GM12865 (cell line): ENCODE results near the gene PTGER3.

Experiments
- DNase-seq: peaks from one replicate; pipeline ENCODE4 v3.0.0; 2010; ENCODE audit warnings: low read depth
- H3K4me3 ChIP-seq: 2 replicates; pipeline ENCODE4 v1.5.1; 2011; ENCODE audit warnings: mild to moderate bottlenecking, low read depth, low read length, control low read depth
- TF ChIP-seq, protein P1 (sequence below): IDR thresholded peaks from 2 replicates; pipeline ENCODE4 v1.5.1; 2011; ENCODE audit warnings: low read length, control low read depth, low read depth, inconsistent platforms; ENCODE audit not compliant: insufficient read depth; ENCODE audit errors: missing control alignments

PTGER3 gene

DNA sequence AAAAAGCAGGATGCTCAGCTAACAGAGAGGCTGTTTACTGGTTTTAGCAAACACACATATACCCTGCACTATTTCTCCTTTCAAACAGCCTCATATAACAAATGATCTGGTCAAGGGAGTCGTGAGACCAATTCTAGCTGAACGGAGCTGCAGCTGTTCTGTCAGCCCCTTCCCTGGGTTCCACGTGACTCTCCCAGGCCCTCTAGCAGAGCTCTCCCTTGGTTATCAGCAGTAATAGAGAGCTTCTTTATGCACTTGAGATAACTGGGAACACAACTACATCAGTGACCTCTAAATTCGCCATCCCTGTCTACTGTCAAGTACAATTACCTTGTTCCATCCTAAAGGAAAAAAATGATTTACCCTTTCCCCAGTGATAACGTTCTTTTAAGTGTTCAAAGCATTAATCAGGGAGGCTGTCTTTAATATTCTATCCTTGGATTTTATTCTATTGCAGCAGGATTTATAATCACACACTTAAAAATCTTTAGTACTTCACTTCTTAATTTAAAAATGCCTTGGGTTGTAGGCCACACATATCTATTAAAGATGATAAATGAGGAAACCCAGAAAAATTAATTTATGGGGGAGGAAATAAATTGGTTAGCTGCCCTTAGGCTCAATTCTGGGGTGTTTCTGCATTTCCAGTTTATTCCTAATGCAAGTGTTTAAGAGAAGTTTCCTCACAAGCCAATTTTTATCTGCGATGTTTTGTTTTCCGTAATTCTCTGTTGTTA is 28.2 kb downstream of the PTGER3 start:
- no peak for DNase-seq
- TF ChIP-seq, protein P1, sequence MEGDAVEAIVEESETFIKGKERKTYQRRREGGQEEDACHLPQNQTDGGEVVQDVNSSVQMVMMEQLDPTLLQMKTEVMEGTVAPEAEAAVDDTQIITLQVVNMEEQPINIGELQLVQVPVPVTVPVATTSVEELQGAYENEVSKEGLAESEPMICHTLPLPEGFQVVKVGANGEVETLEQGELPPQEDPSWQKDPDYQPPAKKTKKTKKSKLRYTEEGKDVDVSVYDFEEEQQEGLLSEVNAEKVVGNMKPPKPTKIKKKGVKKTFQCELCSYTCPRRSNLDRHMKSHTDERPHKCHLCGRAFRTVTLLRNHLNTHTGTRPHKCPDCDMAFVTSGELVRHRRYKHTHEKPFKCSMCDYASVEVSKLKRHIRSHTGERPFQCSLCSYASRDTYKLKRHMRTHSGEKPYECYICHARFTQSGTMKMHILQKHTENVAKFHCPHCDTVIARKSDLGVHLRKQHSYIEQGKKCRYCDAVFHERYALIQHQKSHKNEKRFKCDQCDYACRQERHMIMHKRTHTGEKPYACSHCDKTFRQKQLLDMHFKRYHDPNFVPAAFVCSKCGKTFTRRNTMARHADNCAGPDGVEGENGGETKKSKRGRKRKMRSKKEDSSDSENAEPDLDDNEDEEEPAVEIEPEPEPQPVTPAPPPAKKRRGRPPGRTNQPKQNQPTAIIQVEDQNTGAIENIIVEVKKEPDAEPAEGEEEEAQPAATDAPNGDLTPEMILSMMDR = no peak

DNA sequence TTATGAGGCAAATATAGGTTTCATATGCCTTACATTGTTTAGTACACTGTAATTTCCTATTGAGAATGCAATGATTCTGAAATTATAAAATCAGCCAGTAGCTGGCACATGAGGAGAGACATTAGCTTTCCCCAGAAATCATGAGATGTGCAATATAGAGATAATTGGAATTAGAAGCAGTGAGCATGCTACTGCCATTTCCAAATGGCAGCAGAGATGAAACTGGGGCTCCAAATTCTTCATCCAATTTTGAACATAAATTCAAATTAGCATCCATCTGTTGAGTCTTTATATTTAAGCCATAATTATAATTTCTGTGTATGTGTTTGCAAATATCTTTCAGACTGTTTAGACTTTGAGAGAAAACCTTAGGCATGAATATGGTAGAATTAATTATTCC is 28.8 kb downstream of the PTGER3 start:
- no peak for DNase-seq
- TF ChIP-seq, protein P1 = no peak
- no peak overlapping the region for H3K4me3 ChIP-seq

More for the DNA sequence above, 28.2 kb downstream of the PTGER3 start:
- no peak overlapping the region for H3K4me3 ChIP-seq

DNA sequence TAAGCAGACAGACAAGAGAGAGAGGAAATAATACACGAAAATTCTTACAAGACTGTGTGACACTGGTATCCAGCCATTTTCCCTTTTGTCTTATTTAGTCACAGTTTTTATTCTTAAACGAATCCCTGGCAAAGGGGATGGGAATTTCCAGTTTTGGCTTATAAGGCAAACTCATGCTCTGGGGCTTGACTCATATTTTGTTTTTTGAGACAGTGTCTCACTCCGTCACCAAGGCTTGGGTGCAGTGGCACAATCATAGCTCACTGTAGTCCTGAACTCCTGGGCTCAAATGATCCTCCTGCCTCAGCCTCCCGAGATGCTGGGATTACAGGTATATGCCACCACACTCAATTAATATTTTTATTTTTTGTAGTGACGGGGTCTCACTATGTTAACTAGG is 31.9 kb downstream of the PTGER3 start:
- DNase-seq = no peak
- TF ChIP-seq, protein P1 = no peak
- H3K4me3 ChIP-seq = no peak overlapping the region

DNA sequence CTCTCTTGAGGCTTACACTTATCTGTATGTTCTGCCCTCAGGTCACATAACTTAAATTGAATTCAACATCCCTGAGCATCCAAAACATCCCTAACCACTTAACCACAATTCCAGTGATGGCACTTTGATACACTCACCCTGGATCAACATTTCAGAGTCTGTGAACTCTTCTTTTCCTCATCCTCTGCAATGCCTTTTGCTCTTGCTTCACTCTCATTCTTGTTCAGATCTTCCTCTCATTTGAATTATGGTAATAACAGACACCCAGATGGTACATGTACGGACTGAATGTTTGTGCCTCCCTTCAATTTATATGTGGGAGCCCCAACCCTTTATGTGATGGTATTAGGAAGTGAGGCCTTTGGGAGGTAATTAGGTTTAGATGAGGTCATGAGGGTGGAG is 33.4 kb downstream of the PTGER3 start:
- TF ChIP-seq, protein P1 = no peak
- no peak for DNase-seq
- no peak overlapping the region for H3K4me3 ChIP-seq

DNA sequence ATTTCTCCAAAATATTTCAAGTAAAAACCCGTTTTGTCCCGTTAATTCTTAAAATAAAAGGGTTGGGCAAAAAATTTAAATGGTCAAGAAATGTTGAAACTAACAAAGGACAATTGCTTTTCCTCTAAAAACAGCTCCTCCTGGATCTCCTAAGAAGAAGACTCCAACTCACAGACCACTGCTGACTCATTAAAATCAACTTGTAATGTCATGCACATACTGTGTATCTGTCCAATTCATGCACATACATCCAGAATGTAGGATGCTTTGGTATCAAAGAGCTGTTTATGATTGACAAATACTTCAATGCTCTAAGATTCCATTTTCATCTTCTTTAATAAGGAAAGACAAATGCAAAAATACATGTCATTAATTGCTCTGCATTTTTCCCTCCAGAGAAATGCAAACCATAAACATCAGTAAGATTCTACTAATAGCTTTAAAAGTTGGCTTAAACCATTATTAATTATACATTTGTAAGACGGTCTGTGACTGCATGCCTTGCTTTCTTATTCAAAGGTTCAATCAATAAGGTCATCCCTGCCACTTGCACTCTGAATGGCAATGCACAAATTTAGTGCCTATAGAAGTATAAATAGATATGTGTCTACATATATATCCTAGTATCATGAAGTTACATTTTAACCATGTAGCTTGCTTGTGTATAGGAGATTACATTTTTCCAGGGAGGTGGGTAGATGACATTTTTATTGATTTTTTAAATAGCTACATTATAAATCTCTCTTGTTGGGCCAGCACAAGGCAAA is 44.7 kb downstream of the PTGER3 start:
- no peak for DNase-seq
- TF ChIP-seq, protein P1 = no peak
- H3K4me3 ChIP-seq = no peak overlapping the region

DNA sequence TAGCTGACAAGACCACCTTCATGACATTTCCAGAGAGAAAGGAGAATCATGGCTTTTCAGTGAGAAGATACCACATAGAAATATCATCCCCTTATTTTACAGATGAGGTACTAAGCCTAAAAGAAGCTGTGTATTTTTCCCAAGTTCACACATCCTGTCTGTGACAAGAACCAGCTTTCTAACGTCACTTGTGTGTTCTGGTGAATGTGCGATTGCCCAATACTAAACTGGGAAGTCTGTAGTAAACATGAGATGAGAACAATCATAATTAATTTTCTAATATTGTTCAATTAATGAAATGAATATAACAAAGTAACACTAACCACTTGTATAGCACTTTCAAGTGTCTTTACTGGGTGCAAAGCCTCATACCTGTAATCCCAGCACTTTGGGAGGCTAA is 46.0 kb downstream of the PTGER3 start:
- DNase-seq = no peak
- H3K4me3 ChIP-seq = no peak overlapping the region
- TF ChIP-seq, protein P1 = no peak
